Measurements from ENCODE around the gene TMEM121.

The TMEM121 gene

GRCh38 chr14:105483300-105484068, 42.9 kb upstream of the TMEM121 start:
- DNase-seq, result no peak
- TF ChIP-seq POLR2A (IDR thresholded peaks at IDR 0.05; ENCODE audit: low read length) (no peak), GATA1 (IDR thresholded peaks at IDR 0.05; ENCODE audit: low read depth, low read length) (no peak)

- no peak for DNase-seq
- TF ChIP-seq GATA1 (IDR thresholded peaks at IDR 0.05; ENCODE audit: low read depth, low read length), result no peak
- TF ChIP-seq POLR2A (IDR thresholded peaks at IDR 0.05; ENCODE audit: low read length), result no peak
Observed at GRCh38 chr14:105484069-105484996, 42.0 kb upstream of the TMEM121 start.

GRCh38 chr14:105484997-105485393, 41.4 kb upstream of the TMEM121 start:
- no peak for DNase-seq
- TF ChIP-seq GATA1 (IDR thresholded peaks at IDR 0.05; ENCODE audit: low read depth, low read length) (no peak), POLR2A (IDR thresholded peaks at IDR 0.05; ENCODE audit: low read length) (no peak)

- DNase-seq, result peak; percentile 84 to 85
Observed at GRCh38 chr14:105485739-105486162, 40.6 kb upstream of the TMEM121 start.

GRCh38 chr14:105486163-105486973, 40.0 kb upstream of the TMEM121 start, which contains the start of gene CRIP1:
Gene CRIP1 (plus strand): TSS chr14:105486886. CDS start chr14:105487260, 374 bp downstream.
- DNase-seq, result peak in 1 of 2 experiments; percentile 59
- TF ChIP-seq GATA1 (IDR thresholded peaks at IDR 0.05; ENCODE audit: low read depth, low read length) (no peak), POLR2A (IDR thresholded peaks at IDR 0.05; ENCODE audit: low read length) (no peak)

More at GRCh38 chr14:105485739-105486162, 40.6 kb upstream of the TMEM121 start:
- no peak for TF ChIP-seq GATA1 (IDR thresholded peaks at IDR 0.05; ENCODE audit: low read depth, low read length)
- no peak for TF ChIP-seq POLR2A (IDR thresholded peaks at IDR 0.05; ENCODE audit: low read length)

- no peak for TF ChIP-seq GATA1 (IDR thresholded peaks at IDR 0.05; ENCODE audit: low read depth, low read length)
- no peak for TF ChIP-seq POLR2A (IDR thresholded peaks at IDR 0.05; ENCODE audit: low read length)
- DNase-seq, result peak in 1 of 2 experiments; percentile 44
Observed at GRCh38 chr14:105486974-105487448, 39.4 kb upstream of the TMEM121 start.

- TF ChIP-seq POLR2A (IDR thresholded peaks at IDR 0.05; ENCODE audit: low read length) (no peak), GATA1 (IDR thresholded peaks at IDR 0.05; ENCODE audit: low read depth, low read length) (no peak)
- DNase-seq, result no peak
Observed at GRCh38 chr14:105487449-105487985, 38.9 kb upstream of the TMEM121 start.

- no peak for DNase-seq
Observed at GRCh38 chr14:105487986-105488777, 38.2 kb upstream of the TMEM121 start.

GRCh38 chr14:105488781-105489541, 37.4 kb upstream of the TMEM121 start:
- TF ChIP-seq GATA1 (IDR thresholded peaks at IDR 0.05; ENCODE audit: low read depth, low read length) (no peak), POLR2A (IDR thresholded peaks at IDR 0.05; ENCODE audit: low read length) (no peak)
- no peak for DNase-seq

More at GRCh38 chr14:105487986-105488777, 38.2 kb upstream of the TMEM121 start:
- no peak for TF ChIP-seq POLR2A (IDR thresholded peaks at IDR 0.05; ENCODE audit: low read length)
- no peak for TF ChIP-seq GATA1 (IDR thresholded peaks at IDR 0.05; ENCODE audit: low read depth, low read length)

- peak; percentile 87 to 90 for DNase-seq
- TF ChIP-seq POLR2A (IDR thresholded peaks at IDR 0.05; ENCODE audit: low read length), result no peak
- no peak for TF ChIP-seq GATA1 (IDR thresholded peaks at IDR 0.05; ENCODE audit: low read depth, low read length)
Observed at GRCh38 chr14:105489542-105490266, 36.7 kb upstream of the TMEM121 start.

- TF ChIP-seq POLR2A (IDR thresholded peaks at IDR 0.05; ENCODE audit: low read length), result no peak
- no peak for TF ChIP-seq GATA1 (IDR thresholded peaks at IDR 0.05; ENCODE audit: low read depth, low read length)
- DNase-seq, result no peak
Observed at GRCh38 chr14:105490267-105490571, 36.2 kb upstream of the TMEM121 start.
